IMR-90 (cell line): ENCODE data around the gene RUNX2.

ENCODE experiments used
- BHLHE40 ChIP-seq: fragments of 150-350 bp; IDR thresholded peaks from 2 replicates; pipeline ENCODE4 v1.6.1; 2016; ENCODE audit warnings: mild to moderate bottlenecking, low read depth, low read length
- CTCF ChIP-seq: conservative IDR thresholded peaks from 2 replicates; pipeline ENCODE4 v1.5.1; 2012; ENCODE audit warnings: mild to moderate bottlenecking, low read depth, low read length, improper control_type of control experiment
- ELK1 ChIP-seq: fragments of 150-350 bp; IDR thresholded peaks from 2 replicates; pipeline ENCODE4 v1.6.1; 2016; ENCODE audit warnings: low read depth, mild to moderate bottlenecking, low read length, moderate library complexity, borderline replicate concordance
- FOS ChIP-seq: fragments of 150-350 bp; IDR thresholded peaks from 2 replicates; pipeline ENCODE4 v1.6.1; 2016; ENCODE audit warnings: low read depth, low read length
- MAFK ChIP-seq: IDR thresholded peaks from 2 replicates; pipeline ENCODE4 v1.6.1; 2012; ENCODE audit warnings: low read depth, low read length, improper control_type of control experiment
- NFE2L2 ChIP-seq: fragments of 150-350 bp; IDR thresholded peaks from 2 replicates; pipeline ENCODE4 v1.6.1; 2016; ENCODE audit warnings: low read depth, mild to moderate bottlenecking, low read length
- POLR2A ChIP-seq: IDR thresholded peaks from 2 replicates; pipeline ENCODE4 v1.6.1; 2012; ENCODE audit warnings: mild to moderate bottlenecking, low read depth, low read length
- RAD21 ChIP-seq: IDR thresholded peaks from 2 replicates; pipeline ENCODE4 v1.6.1; 2012; ENCODE audit warnings: low read length, improper control_type of control experiment
- RCOR1 ChIP-seq: IDR thresholded peaks from 2 replicates; pipeline ENCODE4 v1.6.1; 2012; ENCODE audit warnings: mild to moderate bottlenecking, low read length, improper control_type of control experiment; ENCODE audit not compliant: insufficient replicate concordance
- RFX5 ChIP-seq: IDR thresholded peaks from 2 replicates; pipeline ENCODE4 v1.8.0; 2012; ENCODE audit warnings: low read depth, mild to moderate bottlenecking, low read length, moderate library complexity
- USF2 ChIP-seq: fragments of 150-350 bp; IDR thresholded peaks from 2 replicates; pipeline ENCODE4 v1.6.1; 2017; ENCODE audit warnings: mild to moderate bottlenecking, antibody characterized with exemption, low read length, low read depth

- no peak for TF ChIP-seq RCOR1
- no peak for TF ChIP-seq POLR2A
- no peak for TF ChIP-seq CTCF
- TF ChIP-seq USF2: no peak
- no peak for TF ChIP-seq RAD21
- TF ChIP-seq FOS: no peak
- no peak for TF ChIP-seq NFE2L2
- no peak for TF ChIP-seq BHLHE40
- no peak for TF ChIP-seq ELK1
- no peak for TF ChIP-seq MAFK
- no peak for TF ChIP-seq RFX5
These were observed 114.6 kb downstream of the RUNX2 start for GRCh38 chr6:45442716-45443115.
